ENCODE data around the gene TMEM107.
"Not testable (repeated sequence)": the region's sequence is repeated elsewhere in the genome, so short reads cannot be mapped to it uniquely, and the experiment has no call there.

Gene TMEM107

DNA sequence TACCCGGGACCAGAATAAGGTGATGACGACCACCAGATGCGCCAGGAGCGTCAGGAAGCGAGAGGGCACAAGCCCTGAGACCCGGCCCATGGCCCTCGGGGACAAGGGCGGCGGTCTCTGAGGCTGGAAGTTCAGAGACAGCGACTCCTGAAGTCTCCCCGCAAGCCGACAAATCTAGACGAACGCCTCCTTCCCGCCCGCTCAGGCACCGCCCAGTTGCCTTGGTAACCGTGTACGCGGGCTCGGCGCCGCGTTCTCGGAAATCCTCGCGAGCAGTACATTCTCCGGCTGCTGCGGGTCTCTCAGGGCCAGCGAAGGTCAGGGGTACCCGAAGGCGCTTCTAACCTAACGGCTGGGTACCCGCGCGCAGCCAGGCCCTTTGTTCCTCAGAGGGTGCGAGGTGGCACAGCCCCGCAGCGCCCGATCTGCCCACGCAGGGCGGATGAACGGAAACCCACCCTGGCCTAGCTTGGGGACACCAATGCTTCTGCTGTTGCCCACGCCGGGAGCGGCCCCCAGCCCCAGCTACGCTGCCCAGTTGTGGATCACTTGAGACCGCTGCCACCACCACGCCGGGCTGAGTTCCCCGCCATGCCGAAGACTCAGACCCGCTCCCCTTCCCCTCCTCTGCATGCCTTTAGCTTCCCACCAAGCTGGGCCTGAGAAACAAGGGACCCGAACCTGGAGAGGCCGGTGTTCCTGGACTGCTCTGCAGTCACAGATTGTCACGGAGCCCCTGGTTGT is at the start of gene TMEM107:
TSS of gene TMEM107 (minus strand) at position 184 of the 744 bp plus-strand sequence. CDS start at position 90, 94 bp downstream.
- DNase-seq (ENCODE audit: low spot score): peak; percentile 89

DNA sequence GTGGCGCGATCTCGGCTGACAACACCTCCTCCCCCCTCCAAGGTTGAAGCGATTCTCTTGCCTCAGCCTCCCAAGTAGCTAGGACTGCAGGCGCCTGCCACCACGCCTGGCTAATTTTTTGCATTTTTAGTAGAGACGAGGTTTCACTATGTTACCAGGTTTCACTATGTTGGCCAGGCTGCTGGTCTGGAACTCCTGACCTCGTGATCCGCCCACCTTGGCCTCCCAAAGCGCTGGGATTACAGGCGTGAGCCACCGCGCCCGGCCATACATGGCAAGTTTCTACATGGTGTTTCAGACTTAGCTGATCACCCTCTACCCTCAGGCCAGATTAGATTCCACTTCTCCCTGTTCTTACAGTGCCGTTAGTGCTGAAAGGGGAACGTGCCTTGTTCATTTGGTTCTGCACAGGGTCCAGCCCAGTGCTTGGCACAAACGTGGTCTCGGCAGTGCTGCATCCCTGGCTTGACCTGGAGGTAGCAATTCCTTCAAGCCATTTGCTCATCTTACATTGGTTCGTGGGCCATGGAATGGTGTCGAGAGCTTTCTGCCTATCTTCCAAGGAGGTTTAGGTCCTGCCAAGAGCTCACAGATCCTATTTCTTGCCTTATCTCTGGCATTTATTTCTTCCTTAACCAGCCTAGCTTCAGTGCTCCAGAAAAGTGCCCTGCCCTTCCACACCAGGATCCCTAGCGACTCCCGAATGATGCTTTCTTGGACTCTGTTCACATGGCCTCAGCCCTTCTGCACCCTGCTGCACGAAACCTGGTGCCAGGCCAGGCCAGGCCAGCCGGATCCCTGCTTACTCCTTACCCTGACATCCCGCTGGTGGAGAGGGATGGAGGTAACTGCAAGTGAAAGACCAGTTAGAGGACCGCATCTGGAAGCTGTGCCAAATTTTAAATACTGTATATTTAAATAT is 49.0 kb upstream of the TMEM107 start:
- no peak for DNase-seq (ENCODE audit: low spot score)

DNA sequence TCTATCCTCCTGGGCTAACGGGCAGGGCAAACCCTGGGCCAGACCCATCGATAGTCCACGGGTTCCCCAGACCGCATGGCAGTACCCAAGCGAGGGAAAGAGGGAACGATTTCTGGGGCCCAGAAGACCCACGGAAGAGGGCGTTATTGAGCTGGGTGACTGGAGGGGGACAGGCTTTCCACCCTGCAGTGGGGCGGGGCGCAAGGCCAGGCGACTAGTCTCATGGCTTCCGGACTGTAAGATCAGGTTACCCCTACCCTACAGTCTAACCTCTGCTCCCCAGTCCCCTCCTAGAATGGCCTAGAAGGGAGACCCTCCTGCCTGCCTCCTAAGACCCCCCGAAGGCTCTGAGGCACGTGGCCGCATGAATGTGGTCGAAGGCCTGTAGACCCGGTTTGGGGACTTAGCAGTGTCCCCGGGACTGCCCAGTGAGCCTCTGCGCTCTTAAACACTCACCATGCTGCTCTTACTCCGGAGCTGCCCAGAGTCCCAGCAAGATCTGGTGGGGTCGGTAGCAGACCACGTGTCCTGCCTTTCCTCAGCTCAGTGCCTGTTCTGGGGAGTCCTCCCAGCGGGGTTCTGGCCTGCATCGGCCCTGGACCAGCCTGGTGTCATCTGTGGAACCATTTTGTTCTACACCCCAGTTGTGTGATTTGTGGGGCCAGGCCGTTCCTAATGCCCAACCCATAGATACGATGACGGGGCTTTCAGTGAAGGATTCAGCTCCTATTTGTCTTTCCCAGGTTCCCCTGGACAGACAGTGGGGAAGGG is 47.4 kb upstream of the TMEM107 start:
- DNase-seq (ENCODE audit: low spot score): peak; percentile 45

DNA sequence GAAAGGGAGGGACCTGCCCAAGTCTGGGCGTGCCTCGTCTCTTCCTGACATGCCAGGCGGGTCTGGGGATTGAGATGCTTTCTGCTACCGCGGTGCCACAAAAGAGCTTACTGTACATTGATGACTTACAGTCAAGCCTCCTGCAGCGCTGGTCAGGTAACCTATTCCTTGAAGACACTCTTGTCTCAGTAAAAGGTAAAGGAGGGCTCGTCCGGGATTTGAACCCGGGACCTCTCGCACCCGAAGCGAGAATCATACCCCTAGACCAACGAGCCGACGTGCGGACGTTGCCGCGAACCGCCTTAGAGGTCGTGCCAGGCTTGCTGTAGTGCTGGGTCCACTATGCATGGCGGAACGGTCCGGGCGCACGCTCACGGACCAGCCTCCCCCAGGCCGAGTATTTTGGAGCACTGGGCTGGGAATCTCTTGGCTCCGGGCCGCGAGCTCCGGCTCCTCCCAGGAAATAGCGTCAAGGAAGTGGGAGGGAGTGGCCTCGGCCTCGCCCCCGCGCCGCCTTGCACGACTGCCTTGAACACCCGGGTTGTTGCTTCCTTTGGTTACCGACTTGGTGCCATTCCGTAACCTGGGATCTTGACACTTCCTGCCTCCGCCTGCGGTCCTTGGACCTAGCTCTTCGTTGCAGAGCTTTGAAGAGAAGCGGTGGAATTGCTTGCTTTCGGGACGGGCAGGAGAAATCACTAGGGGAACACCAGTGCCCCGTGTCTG is 46.6 kb upstream of the TMEM107 start:
- peak; percentile 85 for DNase-seq (ENCODE audit: low spot score)

DNA sequence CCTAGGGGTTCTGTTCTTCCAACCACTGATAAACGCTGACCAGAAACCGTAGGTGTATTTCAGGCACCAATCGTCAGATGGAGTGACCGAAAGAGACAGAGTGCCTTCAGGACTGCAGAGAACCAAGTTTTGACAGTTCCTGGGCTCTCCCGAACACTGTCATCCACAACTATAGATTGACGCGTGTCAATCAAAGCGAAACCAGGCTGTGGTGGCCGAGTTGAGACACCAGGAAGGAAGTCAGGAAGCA is 46.1 kb upstream of the TMEM107 start:
- DNase-seq (ENCODE audit: low spot score): no peak

DNA sequence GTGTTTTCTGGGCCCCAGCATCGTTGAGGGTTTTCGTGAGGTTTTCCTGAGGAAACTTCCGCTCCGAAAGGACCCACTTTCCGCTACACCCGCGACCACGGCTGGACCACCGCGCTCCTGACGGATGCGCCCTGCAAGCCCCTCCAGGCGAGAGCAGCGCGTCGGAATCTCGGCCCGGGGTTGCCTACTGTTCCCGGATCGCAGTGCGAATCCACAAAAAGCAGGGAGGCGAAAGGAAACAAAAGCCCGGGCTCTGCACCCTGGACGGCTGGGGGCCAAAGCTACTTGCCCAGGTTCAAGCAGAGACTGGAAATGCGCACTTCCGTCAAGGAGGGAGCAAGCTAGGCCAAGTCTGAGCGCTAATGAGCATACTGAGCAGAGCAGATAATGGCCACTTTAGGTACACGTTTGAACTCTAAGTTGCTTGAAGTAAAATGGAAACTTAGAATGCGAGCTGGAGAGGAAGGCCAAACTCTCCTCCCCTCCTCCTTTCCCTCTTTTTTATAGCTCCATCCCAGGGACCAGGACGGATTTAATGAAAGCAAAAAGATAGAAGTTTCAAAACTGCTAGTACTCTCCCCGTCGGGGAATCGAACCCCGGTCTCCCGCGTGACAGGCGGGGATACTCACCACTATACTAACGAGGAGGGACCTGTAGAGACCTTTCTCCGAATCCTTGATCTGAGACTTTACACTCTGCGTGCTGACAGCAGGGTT is 45.6 kb upstream of the TMEM107 start:
- DNase-seq (ENCODE audit: low spot score): peak; percentile 92

DNA sequence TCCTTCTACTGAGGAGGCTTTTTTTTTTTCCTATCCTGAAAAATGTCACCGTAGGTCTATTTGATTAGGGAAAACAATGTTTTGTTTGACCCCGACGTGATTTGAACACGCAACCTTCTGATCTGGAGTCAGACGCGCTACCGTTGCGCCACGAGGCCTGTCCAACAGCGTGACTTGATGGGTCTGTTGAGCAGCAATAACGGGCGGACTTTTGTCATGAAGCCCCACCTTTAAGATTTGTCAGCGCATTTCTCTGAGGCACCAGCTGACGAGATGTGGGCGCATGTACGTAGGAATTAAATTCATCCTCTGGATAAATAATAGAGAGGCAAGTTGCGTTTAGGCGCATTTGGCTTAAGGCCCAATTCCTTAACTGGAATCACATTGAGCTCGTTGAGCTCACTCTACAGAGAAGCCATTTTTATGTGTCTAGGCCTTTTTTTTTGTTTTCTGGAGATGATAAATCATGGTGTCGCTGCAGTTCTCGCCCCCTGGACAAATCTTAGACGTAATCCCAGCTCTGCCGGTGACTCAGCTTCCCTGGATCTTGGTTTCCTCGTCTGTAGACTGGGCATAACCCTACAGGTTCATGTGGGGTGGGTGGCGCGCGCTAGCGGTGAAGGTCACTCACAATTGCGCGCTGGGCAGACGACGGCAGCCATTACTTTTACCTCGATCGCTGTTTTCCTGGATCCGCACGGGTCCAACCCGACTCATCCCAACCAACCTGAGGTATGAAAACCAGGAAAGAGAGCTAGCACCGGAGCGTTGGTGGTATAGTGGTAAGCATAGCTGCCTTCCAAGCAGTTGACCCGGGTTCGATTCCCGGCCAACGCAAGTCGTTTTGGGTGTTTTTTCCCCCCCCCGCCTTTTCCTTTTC is 44.8 kb upstream of the TMEM107 start:
- DNase-seq (ENCODE audit: low spot score): peak; percentile 85

DNA sequence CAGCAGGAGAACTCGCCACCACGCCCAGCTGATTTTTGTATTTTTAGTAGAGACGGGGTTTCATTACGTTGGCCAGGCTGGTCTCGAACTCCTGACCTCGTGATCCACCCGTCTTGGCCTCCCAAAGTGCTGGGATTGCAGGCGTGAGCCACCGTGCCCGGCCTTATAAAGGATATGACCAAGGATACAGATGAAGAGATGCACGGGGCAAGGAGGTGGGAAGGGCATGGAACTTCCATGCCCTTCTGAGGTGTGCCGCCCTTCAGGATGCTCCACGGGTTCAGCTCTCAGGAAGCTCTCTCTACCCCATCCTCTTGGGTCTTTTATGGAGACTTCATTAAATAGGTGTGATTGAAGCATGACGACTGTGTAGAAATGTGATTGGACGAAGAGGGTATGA is 37.8 kb upstream of the TMEM107 start:
- DNase-seq (ENCODE audit: low spot score): not testable (repeated sequence)

DNA sequence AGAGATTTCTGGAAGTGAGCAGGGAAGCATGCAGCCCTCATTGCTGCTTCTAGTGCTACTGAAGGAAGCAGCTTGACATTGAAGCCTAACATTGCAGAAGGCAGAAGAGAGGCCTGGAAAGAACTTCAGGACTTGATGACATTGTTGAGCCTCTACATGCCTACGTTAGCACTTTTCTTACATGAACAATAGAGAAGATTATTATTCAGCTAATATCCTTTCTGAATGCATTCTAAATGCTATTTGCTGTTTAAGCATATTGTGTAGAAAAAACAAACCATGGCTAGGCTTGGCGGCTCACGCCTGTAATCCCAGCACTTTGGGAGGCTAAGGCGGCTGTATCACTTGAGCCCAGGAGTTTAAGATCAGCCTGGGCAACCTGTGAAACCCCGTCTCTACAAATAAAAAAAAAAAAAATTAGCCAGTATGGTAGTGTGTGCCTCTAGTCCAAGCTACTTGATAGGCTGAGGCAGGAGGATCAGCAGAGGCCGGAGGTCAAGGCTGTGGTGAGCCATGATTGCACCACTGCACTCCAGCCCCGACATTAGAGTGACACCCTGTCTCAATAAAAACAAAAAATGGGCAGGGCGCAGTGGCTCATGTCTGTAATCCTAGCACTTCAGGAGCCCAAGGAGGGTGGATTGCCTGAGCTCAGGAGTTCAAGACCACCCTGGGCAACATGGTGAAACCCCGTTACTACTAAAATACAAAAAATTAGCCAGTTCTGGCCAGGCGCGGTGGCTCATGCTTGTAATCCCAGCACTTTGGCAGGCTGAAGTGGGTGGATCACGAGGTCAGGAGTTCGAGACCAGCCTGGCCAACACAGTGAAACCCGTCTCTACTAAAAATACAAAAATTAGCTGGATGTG is 36.4 kb upstream of the TMEM107 start:
- no peak for DNase-seq (ENCODE audit: low spot score)

DNA sequence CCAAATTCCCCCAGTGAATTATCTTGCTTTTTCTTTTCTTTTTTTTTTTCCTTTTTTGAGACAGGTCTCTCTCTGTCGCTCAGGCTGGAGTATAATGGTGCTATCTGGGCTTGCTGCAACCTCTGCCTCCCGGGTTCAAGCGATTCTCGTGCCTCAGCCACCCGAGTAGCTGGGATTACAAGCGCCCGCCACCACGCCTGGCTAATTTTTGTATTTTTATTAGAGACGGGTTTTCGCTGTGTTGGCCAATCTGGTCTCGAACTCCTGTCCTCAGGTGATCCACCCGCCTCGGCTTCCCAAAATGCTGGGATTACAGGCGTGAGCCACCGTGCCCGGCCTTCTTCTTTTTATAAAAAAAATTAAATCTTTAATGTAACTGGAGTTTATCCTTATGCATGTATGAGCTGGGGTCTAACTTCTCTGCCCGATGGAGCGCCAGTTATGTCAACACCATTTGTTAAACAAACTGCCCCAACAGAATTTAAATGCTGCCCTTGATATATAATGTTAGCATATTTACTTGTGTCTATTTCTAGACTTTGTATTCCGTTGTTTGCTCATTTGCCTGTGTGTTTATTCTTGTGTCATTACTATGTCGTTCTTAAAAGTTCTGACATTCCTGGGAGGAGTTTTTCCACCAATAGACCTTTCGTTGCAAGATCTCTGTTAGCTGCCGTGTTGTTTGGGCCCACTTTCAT is 34.7 kb upstream of the TMEM107 start:
- DNase-seq (ENCODE audit: low spot score): no peak

DNA sequence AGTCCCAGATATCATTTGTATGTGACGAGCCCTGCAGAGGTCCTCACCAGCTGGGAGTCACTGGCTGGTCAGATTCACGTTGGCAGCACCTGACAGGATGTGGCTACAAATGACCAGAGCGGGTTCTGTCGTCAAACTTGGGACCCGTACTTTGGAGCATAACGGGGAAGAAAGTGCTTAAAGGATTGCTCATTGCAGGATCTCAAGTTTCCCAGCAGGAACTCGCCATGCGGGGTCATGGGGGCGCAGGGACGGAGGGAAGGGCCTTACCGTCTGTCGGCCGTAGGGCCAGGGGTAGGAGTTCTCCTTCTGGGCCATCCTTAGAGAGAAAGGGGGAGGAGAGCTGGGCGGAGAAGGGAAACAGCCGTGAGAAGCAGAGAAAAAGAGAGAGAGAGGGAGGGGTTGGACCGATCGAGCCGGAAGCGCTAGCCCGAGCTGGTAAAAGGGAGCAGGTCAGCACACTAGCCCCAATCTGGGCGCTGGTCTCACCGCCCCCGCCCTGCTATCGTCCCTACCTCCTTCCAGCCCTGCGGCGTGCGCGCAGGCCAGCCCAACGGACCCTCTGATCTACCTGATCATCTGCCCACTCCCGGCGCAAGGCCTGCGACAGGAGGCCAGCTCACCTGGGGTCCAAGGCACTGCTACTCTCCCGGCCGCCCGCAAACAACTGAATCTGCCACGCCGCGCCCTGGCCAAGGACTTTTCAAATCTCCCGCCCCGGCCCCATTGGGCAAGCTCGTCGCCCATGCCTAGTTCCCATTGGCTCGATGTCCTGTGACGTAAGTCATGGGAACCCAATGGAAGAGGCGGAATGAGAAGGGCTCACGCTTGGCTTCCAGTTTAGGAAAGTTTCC is 34.0 kb upstream of the TMEM107 start, which contains the start of gene AURKB:
TSS of gene AURKB (minus strand) at position 669 of the 854 bp plus-strand sequence. CDS start at position 318, 351 bp downstream.
- peak; percentile 95 for DNase-seq (ENCODE audit: low spot score)

DNA sequence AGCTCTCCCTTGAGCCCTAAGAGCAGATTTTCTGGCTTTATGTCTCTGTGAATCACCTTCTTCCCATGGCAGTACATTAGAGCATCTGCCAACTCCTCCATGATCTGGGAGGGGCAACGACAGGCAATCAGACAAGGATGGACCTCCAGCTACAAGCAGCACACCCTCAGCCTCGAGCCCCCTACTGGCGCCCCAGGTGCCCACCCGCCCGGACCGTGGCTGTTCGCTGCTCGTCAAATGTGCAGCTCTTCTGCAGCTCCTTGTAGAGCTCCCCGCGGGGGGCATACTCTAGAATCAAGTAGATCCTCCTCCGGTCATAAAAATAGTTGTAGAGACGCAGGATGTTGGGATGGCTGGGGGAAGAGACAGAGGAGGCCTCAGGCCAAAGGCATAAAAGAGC is 30.4 kb upstream of the TMEM107 start:
- no peak for DNase-seq (ENCODE audit: low spot score)

DNA sequence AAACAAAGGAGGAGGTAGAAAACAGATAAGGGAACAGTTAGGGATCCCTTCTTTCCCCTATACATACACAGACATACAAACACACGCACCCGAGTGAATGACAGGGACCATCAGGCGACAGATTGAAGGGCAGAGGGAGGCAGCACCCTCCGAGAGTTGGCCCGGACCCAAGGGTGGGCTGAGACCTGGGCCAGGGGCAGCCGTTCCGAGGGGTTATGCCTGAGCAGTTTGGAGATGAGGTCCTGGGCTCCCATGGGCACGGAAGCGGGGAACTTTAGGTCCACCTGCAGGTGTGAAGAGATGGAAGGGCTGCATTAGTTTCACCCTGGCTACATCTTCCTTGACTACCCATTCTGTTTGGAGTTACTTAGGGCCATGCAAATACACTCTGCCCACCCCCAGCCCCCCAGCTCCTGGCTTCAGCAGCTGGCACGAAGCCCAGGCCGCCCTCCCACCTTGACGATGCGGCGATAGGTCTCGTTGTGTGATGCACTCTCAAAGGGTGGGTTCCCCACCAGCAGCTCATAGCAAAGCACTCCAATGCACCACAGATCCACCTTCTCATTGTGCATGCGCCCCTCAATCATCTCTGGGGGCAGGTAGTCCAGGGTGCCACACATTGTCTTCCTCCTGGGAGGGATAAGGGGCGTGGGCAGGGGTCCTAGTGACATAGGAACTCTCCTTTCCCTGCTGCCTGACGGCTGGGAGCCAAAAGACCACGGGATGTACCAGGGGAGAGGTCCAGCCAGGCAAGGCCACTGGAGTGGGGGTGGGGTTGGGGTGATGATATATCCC is 28.8 kb upstream of the TMEM107 start:
- no peak for DNase-seq (ENCODE audit: low spot score)

DNA sequence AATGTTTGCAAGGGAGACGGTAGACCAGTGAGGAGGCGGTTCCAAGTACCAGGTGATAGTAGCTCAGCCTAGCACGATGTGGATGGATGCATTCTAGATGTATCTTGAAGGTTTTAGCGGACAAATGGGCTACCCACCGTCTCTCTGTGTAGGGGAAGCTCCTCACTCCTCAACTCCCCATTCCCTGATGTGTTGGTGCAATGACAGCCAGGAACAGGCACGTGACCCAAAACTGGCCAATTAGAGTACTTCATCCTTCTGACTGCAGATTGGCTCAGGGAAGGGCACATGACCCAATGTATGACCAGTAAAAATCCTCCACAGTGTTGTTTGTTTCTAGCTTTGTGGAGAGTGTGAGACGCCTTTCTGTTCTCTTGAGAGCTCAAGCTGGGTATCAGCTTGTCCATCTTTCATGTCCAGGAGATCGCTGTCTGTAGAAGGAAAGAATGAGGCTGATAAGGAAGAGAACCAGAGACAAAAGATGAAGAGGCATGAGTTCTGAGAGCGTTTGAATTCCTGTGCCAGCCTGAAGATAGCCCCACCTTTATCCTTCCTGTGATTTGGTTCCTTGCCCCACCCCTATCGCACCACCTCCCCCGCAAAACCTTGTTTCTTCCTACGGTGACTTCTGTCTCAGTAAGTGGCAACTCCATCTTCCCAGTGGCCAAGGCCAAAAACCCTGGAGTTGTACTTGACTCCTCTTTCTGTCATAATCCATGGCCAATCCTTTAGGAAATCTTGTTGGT is 16.1 kb upstream of the TMEM107 start:
- DNase-seq (ENCODE audit: low spot score): peak; percentile 80

DNA sequence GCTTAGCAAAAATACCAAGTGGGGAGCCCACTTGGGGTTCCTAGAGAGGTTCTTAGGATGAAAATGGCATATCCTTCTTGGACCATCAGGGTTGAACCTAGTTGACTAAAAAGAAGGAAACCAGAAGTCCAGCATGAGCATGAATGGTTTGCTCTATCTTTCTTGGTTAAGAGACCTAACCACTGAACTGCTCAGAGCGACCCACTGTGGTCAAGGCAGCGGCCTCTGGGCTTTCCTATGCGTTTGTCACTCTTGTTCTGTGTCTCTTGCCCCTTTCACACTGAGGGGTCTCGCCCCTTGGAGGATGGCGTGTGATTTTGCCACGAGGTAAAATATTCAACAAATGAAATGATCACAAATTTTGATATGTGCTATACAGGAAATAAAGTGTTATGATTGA is 14.3 kb upstream of the TMEM107 start:
- DNase-seq (ENCODE audit: low spot score): no peak
